GM19043 (cell line): ENCODE data around the gene MAGI1.
"Not testable (repeated sequence)": the region's sequence is repeated elsewhere in the genome, so short reads cannot be mapped to it uniquely, and the experiment has no call there.

ENCODE experiments used
- ATAC-seq: cut with Tn5 transposase; IDR thresholded peaks from one replicate; pipeline ENCODE4 v1.9.1; 2021; ENCODE audit warnings: low read depth; ENCODE audit not compliant: unreplicated experiment

MAGI1 gene

GRCh38 chr3:65584002-65584401 is 454.7 kb downstream of the MAGI1 start:
- ATAC-seq, result no peak

- no peak for ATAC-seq
These were observed 455.5 kb downstream of the MAGI1 start for GRCh38 chr3:65583188-65583587.

- ATAC-seq, result no peak
These were observed 456.6 kb downstream of the MAGI1 start for GRCh38 chr3:65582012-65582717.

DNA sequence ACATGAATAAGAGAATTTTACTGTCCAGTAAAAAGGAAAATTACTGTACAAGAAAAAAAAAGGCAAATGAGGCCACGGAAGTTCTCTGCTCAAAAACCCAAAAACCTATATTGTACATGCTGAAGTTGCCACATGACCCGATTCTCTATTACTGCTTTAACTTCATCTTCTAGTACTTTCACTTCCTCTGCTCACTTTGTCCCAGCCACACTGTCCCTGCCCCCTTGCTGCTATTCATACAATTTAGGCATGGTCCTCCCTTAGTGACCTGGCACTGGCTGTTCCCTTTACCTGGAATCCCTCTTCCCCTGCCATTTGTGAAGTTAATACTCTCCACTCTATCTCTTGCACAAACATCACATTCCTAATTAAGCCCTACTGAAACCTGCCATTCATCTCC is 457.4 kb downstream of the MAGI1 start:
- ATAC-seq, result no peak

DNA sequence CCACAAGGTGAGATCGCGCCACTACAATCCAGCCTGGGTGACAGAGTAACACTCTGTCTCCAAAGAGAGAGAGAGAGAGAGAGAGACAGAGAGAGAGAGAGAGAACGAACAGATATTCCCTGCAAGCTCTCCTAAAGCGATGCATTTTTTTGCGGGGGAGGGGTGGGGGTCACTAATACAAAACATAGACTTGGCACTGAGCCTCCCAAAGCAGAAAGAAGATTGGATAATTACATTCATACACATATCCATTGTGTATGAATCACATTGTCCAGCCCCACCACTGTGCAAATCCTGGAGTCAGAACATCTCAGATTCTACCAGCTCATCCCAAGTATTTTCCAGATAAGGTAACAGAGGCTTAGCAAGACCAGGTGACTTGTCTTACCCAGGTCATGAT is 459.9 kb downstream of the MAGI1 start:
- no peak for ATAC-seq

DNA sequence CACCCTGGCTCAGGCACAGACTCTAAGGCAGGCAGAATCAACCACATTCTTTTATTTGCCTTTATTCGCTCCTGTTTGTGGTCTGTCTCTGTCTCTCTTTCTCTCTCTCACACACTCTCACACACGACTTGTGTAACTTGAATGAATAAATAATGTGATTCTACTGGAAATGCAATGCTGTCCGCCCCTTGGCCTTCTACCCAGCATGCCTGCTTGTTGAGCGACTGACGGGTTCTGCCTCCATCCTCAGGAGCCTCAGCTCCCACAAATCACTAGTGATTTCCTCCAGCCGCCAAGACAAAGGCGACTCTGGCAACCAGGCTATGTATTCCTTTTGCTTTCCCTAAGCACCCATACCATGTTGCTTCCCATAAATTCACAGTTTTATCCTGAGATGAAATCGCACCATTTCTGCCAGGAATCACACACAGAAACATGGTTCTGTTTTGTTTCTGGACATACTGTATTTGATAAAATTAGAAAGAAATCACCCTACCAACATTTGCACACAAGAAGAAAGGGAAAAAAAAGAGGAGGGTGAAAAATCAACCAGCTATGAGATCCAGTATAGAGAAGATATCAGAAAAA is 460.8 kb downstream of the MAGI1 start:
- no peak for ATAC-seq

DNA sequence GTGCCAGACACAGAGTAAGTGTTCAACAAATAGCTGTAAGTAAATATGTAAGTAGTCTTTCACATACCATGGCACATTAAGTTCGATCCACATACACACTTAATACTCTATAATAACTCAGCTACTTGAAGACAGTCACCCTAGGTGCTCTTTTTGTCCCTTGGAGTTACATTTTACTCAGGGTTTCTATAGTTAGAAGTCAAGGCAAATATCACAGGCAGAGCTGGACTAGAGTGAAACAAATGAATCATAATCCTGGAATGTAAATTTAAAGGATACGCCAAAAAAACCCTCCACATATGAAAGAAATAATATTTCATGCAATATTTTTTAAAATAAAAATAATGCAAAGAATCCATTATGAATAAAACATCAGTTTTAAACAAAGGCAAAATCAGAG is 461.8 kb downstream of the MAGI1 start:
- no peak for ATAC-seq

DNA sequence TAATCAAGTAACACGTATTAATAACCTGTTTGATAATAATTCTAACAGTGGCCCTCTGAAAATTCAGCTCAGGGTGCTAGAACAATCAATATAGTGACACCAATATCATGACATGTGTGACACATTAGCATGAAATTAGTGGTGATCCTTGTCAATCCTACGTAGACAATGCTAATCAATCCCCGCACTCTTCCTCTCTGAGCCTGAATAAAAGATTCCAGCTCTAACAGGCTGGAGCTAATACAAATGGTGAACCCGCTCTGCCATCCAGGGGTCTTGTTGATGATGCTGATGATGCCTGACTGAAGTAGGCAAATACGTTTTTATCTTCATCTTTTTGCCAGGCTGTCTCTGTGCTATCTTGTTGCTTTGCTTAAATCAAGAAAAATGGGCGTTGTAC is 462.5 kb downstream of the MAGI1 start:
- ATAC-seq, result no peak

- ATAC-seq, result no peak
These were observed 463.3 kb downstream of the MAGI1 start for GRCh38 chr3:65575376-65575840.

GRCh38 chr3:65573548-65574116 is 465.1 kb downstream of the MAGI1 start:
- no peak for ATAC-seq

- ATAC-seq, result no peak
These were observed 466.4 kb downstream of the MAGI1 start for GRCh38 chr3:65572175-65572777.

DNA sequence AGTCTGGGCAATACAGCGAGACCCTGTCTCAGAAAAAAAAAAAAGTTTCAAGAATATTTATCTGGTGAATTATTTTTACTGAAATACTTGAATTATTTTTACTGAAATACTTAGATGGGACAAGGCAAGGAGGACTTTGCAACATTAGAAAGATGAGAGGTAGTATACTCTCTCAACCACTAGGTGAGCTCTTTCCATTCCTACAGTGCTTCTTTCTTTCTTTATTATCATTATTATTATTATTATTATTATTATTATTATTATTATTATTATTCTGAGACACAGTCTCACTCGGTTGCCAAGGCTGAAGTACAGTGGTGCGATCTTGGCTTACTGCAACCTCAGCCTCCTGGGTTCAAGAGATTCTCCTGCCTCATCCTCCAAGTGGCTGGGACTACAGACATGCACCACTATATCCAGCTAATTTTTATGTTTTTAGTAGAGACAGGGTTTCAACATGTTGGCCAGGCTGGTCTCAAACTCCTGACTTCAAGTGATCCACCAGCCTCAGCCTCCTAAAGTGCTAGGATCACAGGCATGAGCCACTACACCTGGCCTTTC is 468.8 kb downstream of the MAGI1 start:
- no peak for ATAC-seq

DNA sequence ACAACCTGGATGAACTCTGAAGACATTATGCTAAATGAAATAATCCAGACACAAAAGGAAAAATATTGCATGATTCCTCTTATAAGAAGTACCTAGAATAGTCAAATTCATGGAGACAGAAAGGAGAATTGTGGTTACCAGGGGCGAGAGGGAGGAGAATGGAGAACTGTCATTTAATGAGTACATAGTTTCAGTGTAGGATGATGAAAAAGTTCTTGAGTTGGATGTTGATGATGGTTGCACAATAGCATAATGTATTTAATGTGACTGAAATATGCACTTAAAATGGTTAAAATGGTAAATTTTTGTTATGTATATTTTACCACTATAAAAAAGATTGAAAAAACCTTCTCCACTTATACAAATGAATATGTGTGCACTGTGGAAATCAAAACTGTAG is 469.6 kb downstream of the MAGI1 start:
- ATAC-seq, result no peak

DNA sequence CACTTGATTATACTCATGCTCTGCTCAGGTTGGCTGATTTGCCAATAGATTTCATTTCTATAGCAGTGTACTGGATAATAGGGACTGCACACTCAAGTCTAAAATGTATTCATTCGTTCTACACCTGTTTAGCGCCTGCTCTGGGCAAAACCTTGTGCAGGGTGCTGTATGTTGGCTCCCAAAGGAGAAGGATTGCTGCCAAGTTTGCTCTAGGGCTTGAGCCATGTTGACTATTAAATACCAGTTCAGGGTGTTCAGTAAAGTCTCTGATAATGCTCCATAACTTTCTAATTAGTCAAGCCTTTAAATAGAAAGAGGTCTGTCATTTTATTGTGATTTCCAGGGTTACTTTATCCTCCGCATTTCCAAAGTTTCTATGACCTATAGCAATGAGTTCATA is 470.2 kb downstream of the MAGI1 start:
- ATAC-seq, result no peak

DNA sequence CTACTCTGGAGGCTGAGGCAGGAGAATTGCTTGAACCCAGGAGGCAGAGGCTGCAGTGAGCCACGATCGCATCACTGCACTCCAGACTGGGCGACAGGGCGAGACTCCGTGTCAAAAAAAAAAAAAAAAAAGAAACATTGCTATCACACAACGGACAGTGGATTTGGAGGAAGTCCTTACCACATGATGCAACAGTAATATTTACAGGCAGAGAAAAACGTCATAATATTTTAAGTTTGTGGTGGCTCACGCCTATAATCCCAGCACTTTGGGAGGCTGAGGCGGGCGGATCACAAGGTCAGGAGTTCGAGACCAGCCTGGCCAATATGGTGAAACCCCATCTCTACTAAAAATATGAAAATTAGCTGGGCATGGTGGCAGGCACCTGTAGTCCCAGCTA is 473.0 kb downstream of the MAGI1 start:
- not testable (repeated sequence) for ATAC-seq

GRCh38 chr3:65564483-65564882 is 474.2 kb downstream of the MAGI1 start:
- no peak for ATAC-seq

- no peak for ATAC-seq
These were observed 474.9 kb downstream of the MAGI1 start for GRCh38 chr3:65563861-65564260.

- no peak for ATAC-seq
These were observed 476.3 kb downstream of the MAGI1 start for GRCh38 chr3:65562447-65562846.

GRCh38 chr3:65561617-65562016 is 477.1 kb downstream of the MAGI1 start:
- no peak for ATAC-seq

GRCh38 chr3:65560901-65561300 is 477.8 kb downstream of the MAGI1 start:
- ATAC-seq, result no peak

- ATAC-seq, result no peak
These were observed 478.6 kb downstream of the MAGI1 start for GRCh38 chr3:65560133-65560532.
